ENCODE measurements around the gene COL18A1. TPM values are rescaled to one million over a fixed set of nuclear protein-coding genes. Genes with fewer than 3 reads are reported as not detected.

Gene COL18A1
- total and polyA plus RNA-seq, 4 donors, result 97.3 to 963 (median 295) TPM

GRCh38 chr21:45541221-45542039 is 136.5 kb downstream of the COL18A1 start:
- Histone ChIP-seq H3K4me3 (ENCODE audit: low read length in 2 of 2) (peak overlapping the region in 1 of 2 donors; percentile 65), H3K4me1 (ENCODE audit: control insufficient read depth in 1 of 2, insufficient read depth in 2 of 2, low read length in 2 of 2) (no peaks in the 10 kb centered on the region), H3K36me3 (ENCODE audit: control insufficient read depth in 1 of 2, insufficient read depth in 2 of 2, low read length in 1 of 2) (no peaks in the 10 kb centered on the region), H3K27ac (ENCODE audit: low read depth in 1 of 2, low read length in 2 of 2) (no peak overlapping the region), H3K27me3 (ENCODE audit: control insufficient read depth in 1 of 2, insufficient read depth in 2 of 2, low read length in 1 of 2) (no peaks in the 10 kb centered on the region), H3K9me3 (ENCODE audit: control insufficient read depth, low read length) (no peaks in the 10 kb centered on the region)
- intact Hi-C loops (cut with DNase I), result no loop called here
- ATAC-seq (ENCODE audit: low FRiP score), result peak; percentile 70
- 19 to 38% methylated on average over 28 to 50 of the region's 50 CpGs for WGBS, 2 donors
- DNase-seq, result peak; percentile 86 to 92

GRCh38 chr21:45542242-45542666 is 137.3 kb downstream of the COL18A1 start, which contains the start of gene SLC19A1:
SLC19A1 (minus strand) TSS chr21:45542440; CDS start chr21:45537959, 4,481 bp downstream.
- intact Hi-C loops (cut with DNase I), result no loop called here
- peak; percentile 78 for ATAC-seq (ENCODE audit: low FRiP score)
- Histone ChIP-seq H3K9me3 (ENCODE audit: control insufficient read depth, low read length) (no peaks in the 10 kb centered on the region), H3K4me3 (ENCODE audit: low read length in 2 of 2) (peak within 1 kb of the TSS; percentile 44 to 65), H3K4me1 (ENCODE audit: control insufficient read depth in 1 of 2, insufficient read depth in 2 of 2, low read length in 2 of 2) (no peaks in the 10 kb centered on the region), H3K27me3 (ENCODE audit: control insufficient read depth in 1 of 2, insufficient read depth in 2 of 2, low read length in 1 of 2) (no peaks in the 10 kb centered on the region), H3K36me3 (ENCODE audit: control insufficient read depth in 1 of 2, insufficient read depth in 2 of 2, low read length in 1 of 2) (no peaks in the 10 kb centered on the region), H3K27ac (ENCODE audit: low read depth in 1 of 2, low read length in 2 of 2) (no peak within 1 kb of the TSS)
- 1 to 2% methylated on average over 10 to 59 of the region's 59 CpGs for WGBS, 2 donors
- peak; percentile 80 to 90 for DNase-seq

GRCh38 chr21:45542667-45543370 is 137.9 kb downstream of the COL18A1 start:
- peak overlapping the region; percentile 44 to 65 for H3K4me3 ChIP-seq (ENCODE audit: low read length in 2 of 2)
- peak; percentile 54 to 77 for DNase-seq
- H3K9me3 ChIP-seq (ENCODE audit: control insufficient read depth, low read length), result no peaks in the 10 kb centered on the region
- H3K27me3 ChIP-seq (ENCODE audit: control insufficient read depth in 1 of 2, insufficient read depth in 2 of 2, low read length in 1 of 2), result no peaks in the 10 kb centered on the region
- no peaks in the 10 kb centered on the region for H3K36me3 ChIP-seq (ENCODE audit: control insufficient read depth in 1 of 2, insufficient read depth in 2 of 2, low read length in 1 of 2)
- no peak overlapping the region for H3K27ac ChIP-seq (ENCODE audit: low read depth in 1 of 2, low read length in 2 of 2)
- ATAC-seq (ENCODE audit: low FRiP score), result no peak
- H3K4me1 ChIP-seq (ENCODE audit: control insufficient read depth in 1 of 2, insufficient read depth in 2 of 2, low read length in 2 of 2), result no peaks in the 10 kb centered on the region
- intact Hi-C loops (cut with DNase I), result no loop called here
- 30 to 40% methylated on average over 45 to 55 of the region's 55 CpGs for WGBS, 2 donors

- ATAC-seq (ENCODE audit: low FRiP score), result no peak
- Histone ChIP-seq H3K9me3 (ENCODE audit: control insufficient read depth, low read length) (no peaks in the 10 kb centered on the region), H3K27ac (ENCODE audit: low read depth in 1 of 2, low read length in 2 of 2) (no peak overlapping the region), H3K4me3 (ENCODE audit: low read length in 2 of 2) (no peak overlapping the region), H3K27me3 (ENCODE audit: control insufficient read depth in 1 of 2, insufficient read depth in 2 of 2, low read length in 1 of 2) (no peaks in the 10 kb centered on the region), H3K4me1 (ENCODE audit: control insufficient read depth in 1 of 2, insufficient read depth in 2 of 2, low read length in 2 of 2) (no peaks in the 10 kb centered on the region), H3K36me3 (ENCODE audit: control insufficient read depth in 1 of 2, insufficient read depth in 2 of 2, low read length in 1 of 2) (no peaks in the 10 kb centered on the region)
- DNase-seq, result peak; percentile 37 to 76
- WGBS, 2 donors, result 85 to 87% methylated on average over 10 to 11 of the region's 11 CpGs
- intact Hi-C loops (cut with DNase I), result no loop called here
Observed at GRCh38 chr21:45543371-45543709, 138.4 kb downstream of the COL18A1 start.

GRCh38 chr21:45543710-45544448 is 138.9 kb downstream of the COL18A1 start:
- peak in 1 of 2 donors; percentile 70 for DNase-seq
- Histone ChIP-seq H3K27ac (ENCODE audit: low read depth in 1 of 2, low read length in 2 of 2) (no peak overlapping the region), H3K4me1 (ENCODE audit: control insufficient read depth in 1 of 2, insufficient read depth in 2 of 2, low read length in 2 of 2) (no peaks in the 10 kb centered on the region), H3K27me3 (ENCODE audit: control insufficient read depth in 1 of 2, insufficient read depth in 2 of 2, low read length in 1 of 2) (no peaks in the 10 kb centered on the region), H3K4me3 (ENCODE audit: low read length in 2 of 2) (no peak overlapping the region), H3K36me3 (ENCODE audit: control insufficient read depth in 1 of 2, insufficient read depth in 2 of 2, low read length in 1 of 2) (no peaks in the 10 kb centered on the region), H3K9me3 (ENCODE audit: control insufficient read depth, low read length) (no peaks in the 10 kb centered on the region)
- no peak for ATAC-seq (ENCODE audit: low FRiP score)
- 85 to 86% methylated on average over 21 to 23 of the region's 23 CpGs for WGBS, 2 donors
- intact Hi-C loops (cut with DNase I), result no loop called here

GRCh38 chr21:45544449-45545235 is 139.7 kb downstream of the COL18A1 start:
- H3K27me3 ChIP-seq (ENCODE audit: control insufficient read depth in 1 of 2, insufficient read depth in 2 of 2, low read length in 1 of 2), result no peaks in the 10 kb centered on the region
- H3K4me3 ChIP-seq (ENCODE audit: low read length in 2 of 2), result no peak overlapping the region
- ATAC-seq (ENCODE audit: low FRiP score) (no peak), DNase-seq (peak in 1 of 2 donors; percentile 64)
- H3K36me3 ChIP-seq (ENCODE audit: control insufficient read depth in 1 of 2, insufficient read depth in 2 of 2, low read length in 1 of 2), result no peaks in the 10 kb centered on the region
- H3K27ac ChIP-seq (ENCODE audit: low read depth in 1 of 2, low read length in 2 of 2), result no peak overlapping the region
- WGBS, 2 donors, result 92 to 94% methylated on average over 17 to 18 of the region's 18 CpGs
- H3K4me1 ChIP-seq (ENCODE audit: control insufficient read depth in 1 of 2, insufficient read depth in 2 of 2, low read length in 2 of 2), result no peaks in the 10 kb centered on the region
- intact Hi-C loops (cut with DNase I), result no loop called here
- H3K9me3 ChIP-seq (ENCODE audit: control insufficient read depth, low read length), result no peaks in the 10 kb centered on the region

GRCh38 chr21:45545236-45545570 is 140.2 kb downstream of the COL18A1 start:
- peak in 1 of 2 donors; percentile 37 for DNase-seq

More at GRCh38 chr21:45545236-45545570, 140.2 kb downstream of the COL18A1 start:
- intact Hi-C loops (cut with DNase I), result no loop called here
- Histone ChIP-seq H3K36me3 (ENCODE audit: control insufficient read depth in 1 of 2, insufficient read depth in 2 of 2, low read length in 1 of 2) (no peaks in the 10 kb centered on the region), H3K4me3 (ENCODE audit: low read length in 2 of 2) (no peak overlapping the region), H3K27me3 (ENCODE audit: control insufficient read depth in 1 of 2, insufficient read depth in 2 of 2, low read length in 1 of 2) (no peaks in the 10 kb centered on the region), H3K9me3 (ENCODE audit: control insufficient read depth, low read length) (no peaks in the 10 kb centered on the region), H3K27ac (ENCODE audit: low read depth in 1 of 2, low read length in 2 of 2) (no peak overlapping the region), H3K4me1 (ENCODE audit: control insufficient read depth in 1 of 2, insufficient read depth in 2 of 2, low read length in 2 of 2) (no peaks in the 10 kb centered on the region)
- WGBS, 2 donors, result 91 to 96% methylated on average over 6 of the region's 6 CpGs
- no peak for ATAC-seq (ENCODE audit: low FRiP score)
